ENCODE measurements around the gene CYTH1.
A peak's percentile ranks its signal among the peaks of the same experiment; 100 is the strongest.

Gene CYTH1

DNA sequence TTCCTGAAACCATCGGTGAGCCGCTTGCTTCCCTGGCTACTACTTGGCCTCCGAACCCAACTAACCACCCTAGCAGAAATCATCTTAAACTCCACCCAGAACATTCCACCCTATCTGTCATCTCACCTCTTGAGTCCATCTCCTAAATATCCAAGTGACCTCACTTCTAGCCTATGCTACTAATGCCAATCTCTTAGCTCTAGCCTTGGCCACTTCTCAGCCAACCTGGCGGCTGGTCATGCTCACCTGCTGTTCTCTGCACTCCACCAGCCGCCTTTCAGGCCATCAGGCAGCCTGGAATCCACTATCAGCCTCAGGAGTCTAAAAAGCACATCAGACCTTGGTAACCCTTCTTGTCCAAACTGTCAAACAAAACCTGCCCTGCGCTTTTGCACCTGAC is 11.9 kb upstream of the CYTH1 start:
- TF ChIP-seq KLF8 (tag by site-specific recombination; IDR thresholded peaks at IDR 0.05) (no peak), ZNF324 (tag by site-specific recombination; IDR thresholded peaks at IDR 0.05) (no peak), ZNF555 (tag by site-specific recombination; conservative IDR thresholded peaks at IDR 0.05) (no peak), ZBTB17 (tag by site-specific recombination; IDR thresholded peaks at IDR 0.05) (peak; percentile 75)
- H3K27ac ChIP-seq (ENCODE audit: extremely low read depth, low read depth, low read length), result no peak overlapping the region
- H3K4me3 ChIP-seq (ENCODE audit: low read depth, low read length), result no peak overlapping the region
- ChIA-PET POLR2A (interaction anchor here (1.2 kb wide), 1 partner anchor 10 kb away, joined by 3 read pairs; no protein-coding TSS in a partner anchor), CTCF (no interaction called here)
- H3K36me3 ChIP-seq (ENCODE audit: control insufficient read depth in 2 of 2, insufficient read depth in 1 of 2, low read length in 2 of 2), result peaks cover 24 to 68% of the 10 kb centered on the region in 2 experiments
- no peaks in the 10 kb centered on the region for H3K9me3 ChIP-seq (ENCODE audit: control insufficient read depth, insufficient read depth, low read depth, low read length)
- no peaks in the 10 kb centered on the region for H3K4me1 ChIP-seq (ENCODE audit: control insufficient read depth, insufficient read depth, low read length)

DNA sequence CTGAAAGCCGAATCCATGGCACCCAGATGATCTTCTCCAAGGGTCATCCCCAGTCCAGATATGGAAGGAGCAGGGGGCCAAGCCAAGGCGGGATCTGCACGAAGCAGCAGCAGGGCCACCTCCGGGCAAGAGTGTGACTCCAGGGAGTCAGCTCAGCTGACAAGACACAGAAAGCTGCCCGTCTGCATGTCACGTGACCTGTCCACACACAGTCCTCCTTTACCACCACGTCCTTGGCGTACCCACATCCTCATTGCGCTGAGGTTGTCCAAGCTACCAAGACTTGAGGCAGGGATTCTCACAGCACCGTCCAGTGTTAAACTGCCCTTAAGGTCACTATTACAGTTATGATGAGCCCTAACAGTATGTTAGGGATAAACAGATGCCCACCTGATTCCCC is 11.3 kb upstream of the CYTH1 start:
- Histone ChIP-seq H3K9me3 (ENCODE audit: control insufficient read depth, insufficient read depth, low read depth, low read length) (no peaks in the 10 kb centered on the region), H3K4me1 (ENCODE audit: control insufficient read depth, insufficient read depth, low read length) (no peaks in the 10 kb centered on the region), H3K4me3 (ENCODE audit: low read depth, low read length) (no peak overlapping the region), H3K36me3 (ENCODE audit: control insufficient read depth in 2 of 2, insufficient read depth in 1 of 2, low read length in 2 of 2) (peaks cover 20 to 65% of the 10 kb centered on the region in 2 experiments), H3K27ac (ENCODE audit: extremely low read depth, low read depth, low read length) (no peak overlapping the region)
- TF ChIP-seq ZNF776 (tag by site-specific recombination; IDR thresholded peaks at IDR 0.05; ENCODE audit: borderline replicate concordance) (no peak), ZNF2 (tag by site-specific recombination; IDR thresholded peaks at IDR 0.05) (no peak), ZSCAN23 (tag by site-specific recombination; IDR thresholded peaks at IDR 0.05) (no peak), ZFP3 (tag by site-specific recombination; IDR thresholded peaks at IDR 0.05; ENCODE audit: low read depth) (no peak), ZNF211 (tag by site-specific recombination; IDR thresholded peaks at IDR 0.05; ENCODE audit: low read depth) (no peak)
- ChIA-PET POLR2A (interaction anchor here (1.2 kb wide), 1 partner anchor 9 kb away, joined by 3 read pairs; no protein-coding TSS in a partner anchor), CTCF (interaction anchor here (0.7 kb wide), 1 partner anchor 803 kb away, joined by 3 read pairs; no protein-coding TSS in a partner anchor)

DNA sequence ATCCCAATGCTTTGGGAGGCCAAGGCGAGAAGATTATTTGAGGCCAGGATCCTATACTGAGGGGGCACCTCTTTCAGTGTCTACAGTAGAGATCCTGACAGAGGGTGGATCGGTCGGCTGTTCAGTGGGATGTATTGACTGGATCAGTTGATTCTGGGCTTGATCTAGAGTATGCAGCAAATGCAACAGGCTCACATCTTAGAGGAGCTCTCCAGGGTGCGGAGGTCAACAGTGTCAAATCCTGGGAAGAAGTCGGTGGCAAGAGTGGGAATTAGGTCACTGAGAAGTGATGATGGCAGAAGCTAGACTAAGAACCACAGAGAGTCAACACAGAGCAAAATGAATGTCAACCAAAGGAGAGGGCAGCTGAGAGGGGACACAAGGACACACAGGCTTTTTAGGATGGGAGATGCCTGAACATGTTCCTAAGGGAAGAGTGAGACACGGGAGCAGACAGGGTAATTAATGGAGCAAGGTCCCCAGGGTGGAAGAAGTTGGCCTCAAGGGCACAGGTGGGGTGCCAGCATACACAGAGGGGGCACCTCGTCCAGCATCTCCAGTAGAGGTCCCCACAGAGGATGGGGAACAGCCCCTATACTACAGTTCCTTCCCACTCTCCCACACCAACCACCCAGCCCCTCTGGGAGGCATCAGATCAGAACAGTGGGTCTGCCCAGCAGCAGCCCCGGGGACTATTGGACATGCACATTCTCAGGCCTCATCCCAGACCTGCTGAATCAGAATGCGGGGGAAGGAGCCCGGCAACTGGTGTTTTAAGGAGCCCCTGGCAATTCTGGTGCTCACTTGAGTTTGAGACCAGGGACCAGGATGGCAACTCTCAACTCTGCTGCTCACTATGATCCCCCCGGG is 10.0 kb upstream of the CYTH1 start:
- POLR2A ChIA-PET, result no interaction called here
- Histone ChIP-seq H3K27ac (ENCODE audit: extremely low read depth, low read depth, low read length) (peak overlapping the region; percentile 55), H3K9me3 (ENCODE audit: control insufficient read depth, insufficient read depth, low read depth, low read length) (no peaks in the 10 kb centered on the region), H3K4me3 (ENCODE audit: low read depth, low read length) (no peak overlapping the region), H3K36me3 (ENCODE audit: control insufficient read depth in 2 of 2, insufficient read depth in 1 of 2, low read length in 2 of 2) (peaks cover 15 to 53% of the 10 kb centered on the region in 2 experiments), H3K4me1 (ENCODE audit: control insufficient read depth, insufficient read depth, low read length) (no peaks in the 10 kb centered on the region)
- CTCF ChIA-PET, result interaction anchor here (0.6 kb wide), 1 partner anchor 321 kb away, joined by 3 read pairs; no protein-coding TSS in a partner anchor
- TF ChIP-seq, protein P1, sequence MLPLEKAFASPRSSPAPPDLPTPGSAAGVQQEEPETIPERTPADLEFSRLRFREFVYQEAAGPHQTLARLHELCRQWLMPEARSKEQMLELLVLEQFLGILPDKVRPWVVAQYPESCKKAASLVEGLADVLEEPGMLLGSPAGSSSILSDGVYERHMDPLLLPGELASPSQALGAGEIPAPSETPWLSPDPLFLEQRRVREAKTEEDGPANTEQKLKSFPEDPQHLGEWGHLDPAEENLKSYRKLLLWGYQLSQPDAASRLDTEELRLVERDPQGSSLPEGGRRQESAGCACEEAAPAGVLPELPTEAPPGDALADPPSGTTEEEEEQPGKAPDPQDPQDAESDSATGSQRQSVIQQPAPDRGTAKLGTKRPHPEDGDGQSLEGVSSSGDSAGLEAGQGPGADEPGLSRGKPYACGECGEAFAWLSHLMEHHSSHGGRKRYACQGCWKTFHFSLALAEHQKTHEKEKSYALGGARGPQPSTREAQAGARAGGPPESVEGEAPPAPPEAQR (tag by site-specific recombination; IDR thresholded peaks at IDR 0.05), result no peak
- TF ChIP-seq ZNF768 (tag by site-specific recombination; IDR thresholded peaks at IDR 0.05) (no peak), ZNF626 (tag by site-specific recombination; IDR thresholded peaks at IDR 0.05) (no peak), ZNF560 (tag by site-specific recombination; IDR thresholded peaks at IDR 0.05; ENCODE audit: borderline replicate concordance) (no peak), KLF16 (tag by site-specific recombination; IDR thresholded peaks at IDR 0.05) (no peak), ZNF530 (tag by site-specific recombination; IDR thresholded peaks at IDR 0.05; ENCODE audit: low read depth) (no peak), ZNF239 (tag by site-specific recombination; IDR thresholded peaks at IDR 0.05) (no peak), ZNF416 (tag by site-specific recombination; IDR thresholded peaks at IDR 0.05) (no peak), ZNF121 (tag by site-specific recombination; IDR thresholded peaks at IDR 0.05) (no peak), ZIC2 (tag by site-specific recombination; IDR thresholded peaks at IDR 0.05) (peak; percentile 64), ZNF292 (tag by site-specific recombination; IDR thresholded peaks at IDR 0.05; ENCODE audit: borderline replicate concordance, low read depth) (no peak)
- TF ChIP-seq, protein P2, sequence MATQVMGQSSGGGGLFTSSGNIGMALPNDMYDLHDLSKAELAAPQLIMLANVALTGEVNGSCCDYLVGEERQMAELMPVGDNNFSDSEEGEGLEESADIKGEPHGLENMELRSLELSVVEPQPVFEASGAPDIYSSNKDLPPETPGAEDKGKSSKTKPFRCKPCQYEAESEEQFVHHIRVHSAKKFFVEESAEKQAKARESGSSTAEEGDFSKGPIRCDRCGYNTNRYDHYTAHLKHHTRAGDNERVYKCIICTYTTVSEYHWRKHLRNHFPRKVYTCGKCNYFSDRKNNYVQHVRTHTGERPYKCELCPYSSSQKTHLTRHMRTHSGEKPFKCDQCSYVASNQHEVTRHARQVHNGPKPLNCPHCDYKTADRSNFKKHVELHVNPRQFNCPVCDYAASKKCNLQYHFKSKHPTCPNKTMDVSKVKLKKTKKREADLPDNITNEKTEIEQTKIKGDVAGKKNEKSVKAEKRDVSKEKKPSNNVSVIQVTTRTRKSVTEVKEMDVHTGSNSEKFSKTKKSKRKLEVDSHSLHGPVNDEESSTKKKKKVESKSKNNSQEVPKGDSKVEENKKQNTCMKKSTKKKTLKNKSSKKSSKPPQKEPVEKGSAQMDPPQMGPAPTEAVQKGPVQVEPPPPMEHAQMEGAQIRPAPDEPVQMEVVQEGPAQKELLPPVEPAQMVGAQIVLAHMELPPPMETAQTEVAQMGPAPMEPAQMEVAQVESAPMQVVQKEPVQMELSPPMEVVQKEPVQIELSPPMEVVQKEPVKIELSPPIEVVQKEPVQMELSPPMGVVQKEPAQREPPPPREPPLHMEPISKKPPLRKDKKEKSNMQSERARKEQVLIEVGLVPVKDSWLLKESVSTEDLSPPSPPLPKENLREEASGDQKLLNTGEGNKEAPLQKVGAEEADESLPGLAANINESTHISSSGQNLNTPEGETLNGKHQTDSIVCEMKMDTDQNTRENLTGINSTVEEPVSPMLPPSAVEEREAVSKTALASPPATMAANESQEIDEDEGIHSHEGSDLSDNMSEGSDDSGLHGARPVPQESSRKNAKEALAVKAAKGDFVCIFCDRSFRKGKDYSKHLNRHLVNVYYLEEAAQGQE (tag by site-specific recombination; IDR thresholded peaks at IDR 0.05), result peak; percentile 83
- TF ChIP-seq, protein P3, sequence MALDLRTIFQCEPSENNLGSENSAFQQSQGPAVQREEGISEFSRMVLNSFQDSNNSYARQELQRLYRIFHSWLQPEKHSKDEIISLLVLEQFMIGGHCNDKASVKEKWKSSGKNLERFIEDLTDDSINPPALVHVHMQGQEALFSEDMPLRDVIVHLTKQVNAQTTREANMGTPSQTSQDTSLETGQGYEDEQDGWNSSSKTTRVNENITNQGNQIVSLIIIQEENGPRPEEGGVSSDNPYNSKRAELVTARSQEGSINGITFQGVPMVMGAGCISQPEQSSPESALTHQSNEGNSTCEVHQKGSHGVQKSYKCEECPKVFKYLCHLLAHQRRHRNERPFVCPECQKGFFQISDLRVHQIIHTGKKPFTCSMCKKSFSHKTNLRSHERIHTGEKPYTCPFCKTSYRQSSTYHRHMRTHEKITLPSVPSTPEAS (tag by site-specific recombination; IDR thresholded peaks at IDR 0.05), result no peak
- TF ChIP-seq, protein P4, sequence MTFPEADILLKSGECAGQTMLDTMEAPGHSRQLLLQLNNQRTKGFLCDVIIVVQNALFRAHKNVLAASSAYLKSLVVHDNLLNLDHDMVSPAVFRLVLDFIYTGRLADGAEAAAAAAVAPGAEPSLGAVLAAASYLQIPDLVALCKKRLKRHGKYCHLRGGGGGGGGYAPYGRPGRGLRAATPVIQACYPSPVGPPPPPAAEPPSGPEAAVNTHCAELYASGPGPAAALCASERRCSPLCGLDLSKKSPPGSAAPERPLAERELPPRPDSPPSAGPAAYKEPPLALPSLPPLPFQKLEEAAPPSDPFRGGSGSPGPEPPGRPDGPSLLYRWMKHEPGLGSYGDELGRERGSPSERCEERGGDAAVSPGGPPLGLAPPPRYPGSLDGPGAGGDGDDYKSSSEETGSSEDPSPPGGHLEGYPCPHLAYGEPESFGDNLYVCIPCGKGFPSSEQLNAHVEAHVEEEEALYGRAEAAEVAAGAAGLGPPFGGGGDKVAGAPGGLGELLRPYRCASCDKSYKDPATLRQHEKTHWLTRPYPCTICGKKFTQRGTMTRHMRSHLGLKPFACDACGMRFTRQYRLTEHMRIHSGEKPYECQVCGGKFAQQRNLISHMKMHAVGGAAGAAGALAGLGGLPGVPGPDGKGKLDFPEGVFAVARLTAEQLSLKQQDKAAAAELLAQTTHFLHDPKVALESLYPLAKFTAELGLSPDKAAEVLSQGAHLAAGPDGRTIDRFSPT (tag by site-specific recombination; IDR thresholded peaks at IDR 0.05), result 0 out of 2 replicates have a peak, but pooled peaks have one; percentile 44

Measured in HEK293 (cell line).